Endothelial cell of umbilical vein (primary cell): ENCODE results near the gene C14orf132. TPM values are rescaled to one million over a fixed set of nuclear protein-coding genes. Genes with fewer than 3 reads are reported as not detected.

ENCODE experiments used
- BruUV-seq: library from RNA; stranded (reverse); fragments of 400-500 nt; replicated peaks from 2 replicates; lab custom pipeline; 2021; lab: Mats Ljungman, UMichigan
- CTCF ChIA-PET: fragments of 300-600, 350-600 bp; sonication (Branson Sonifier 250); formaldehyde crosslinking; loops from one replicate; lab custom pipeline; 2021; ENCODE audit warnings: antibody characterized with exemption, inconsistent platforms; lab: Charles Lee
- POLR2A ChIA-PET: fragments of 300-600, 350-600 bp; sonication (Branson Sonifier 250); formaldehyde crosslinking; loops from one replicate; lab custom pipeline; 2021; ENCODE audit warnings: antibody characterized with exemption, inconsistent platforms; lab: Charles Lee
- DNase-seq: peaks from one replicate; pipeline ENCODE4 v3.0.0-alpha.2; 2011; ENCODE audit warnings: low read depth, low spot score
- FAIRE-seq: peaks from 2 replicates; lab custom pipeline; 2011; peaks lifted over from hg19 to GRCh38; lab: Jason Lieb, UNC
- H2AFZ ChIP-seq: 2 replicates; pipeline ENCODE4 v1.6.0; 2012; ENCODE audit warnings: low read depth, low read length, control low read depth, inconsistent platforms
- H3K27ac ChIP-seq: 2 replicates; pipeline ENCODE4 v1.5.1; 2011; ENCODE audit warnings: low read depth, mild to moderate bottlenecking, control low read depth, low read length, moderate library complexity; ENCODE audit not compliant: insufficient read depth
- H3K27me3 ChIP-seq, 2 experiments: 2 replicates each; pipeline versions ENCODE4 v1.6.0 to v1.6.1; 2011; ENCODE audit warnings: low read length in 2 of 2, mixed read lengths in 1 of 2; ENCODE audit not compliant: control insufficient read depth in 2 of 2, insufficient read depth in 2 of 2
- H3K36me3 ChIP-seq, 2 experiments: 2 replicates in 1 of 2; 3 replicates in 1 of 2; pipeline ENCODE4 v1.5.1; 2011; ENCODE audit warnings: low read length in 2 of 2, mild to moderate bottlenecking in 1 of 2, moderate library complexity in 1 of 2; ENCODE audit not compliant: control insufficient read depth in 2 of 2, insufficient read depth in 2 of 2; ENCODE audit errors: extremely low read depth in 1 of 2
- H3K4me1 ChIP-seq: 3 replicates; pipeline ENCODE4 v1.5.1; 2011; ENCODE audit warnings: mild to moderate bottlenecking, low read length; ENCODE audit not compliant: control insufficient read depth, insufficient read depth; ENCODE audit errors: extremely low read depth
- H3K4me2 ChIP-seq: 2 replicates; pipeline ENCODE4 v1.6.1; 2011; ENCODE audit warnings: low read length, control low read depth, mixed read lengths; ENCODE audit not compliant: insufficient read depth
- H3K4me3 ChIP-seq, 3 experiments: fragments of 200-600 bp in 1 of 3; sonication (generic), shearing (Covaris generic) in 1 of 3; replicated peaks in 1 of 3; 2 replicates each; pipeline ENCODE4 v1.5.1; 2011 to 2016; ENCODE audit warnings: control low read depth in 3 of 3, low read length in 3 of 3, mild to moderate bottlenecking in 2 of 3, inconsistent platforms in 1 of 3, low read depth in 1 of 3, moderate library complexity in 1 of 3; ENCODE audit not compliant: insufficient read depth in 1 of 3
- H3K79me2 ChIP-seq: 2 replicates; pipeline ENCODE4 v1.6.0; 2012; ENCODE audit warnings: low read length, inconsistent platforms; ENCODE audit not compliant: control insufficient read depth, insufficient read depth
- H3K9ac ChIP-seq: replicated peaks from 2 replicates; pipeline ENCODE3; 2011; ENCODE audit warnings: low read length, control low read depth; ENCODE audit not compliant: insufficient read depth; ENCODE audit errors: extremely low read depth
- H3K9me1 ChIP-seq: replicated peaks from 3 replicates; pipeline ENCODE4 v1.6.0; 2011; ENCODE audit warnings: mild to moderate bottlenecking, low read length; ENCODE audit not compliant: control insufficient read depth, insufficient read depth; ENCODE audit errors: extremely low read depth
- H3K9me3 ChIP-seq: replicated peaks from 2 replicates; pipeline ENCODE4 v1.5.1; 2012; ENCODE audit warnings: low read length, inconsistent platforms; ENCODE audit not compliant: control insufficient read depth, insufficient read depth
- H4K20me1 ChIP-seq: replicated peaks from 2 replicates; pipeline ENCODE3; 2011; ENCODE audit warnings: mild to moderate bottlenecking, low read length; ENCODE audit not compliant: control insufficient read depth, insufficient read depth; ENCODE audit errors: extremely low read depth
- CTCF ChIP-seq, 2 donors: IDR thresholded peaks; 1 replicate in 1 of 2; 2 replicates in 1 of 2; pipeline ENCODE4 v1.5.1; 2011; ENCODE audit warnings: low read length in 2 of 2, mild to moderate bottlenecking in 2 of 2, moderate library complexity in 2 of 2, control low read depth in 1 of 2, inconsistent platforms in 1 of 2, low read depth in 1 of 2; ENCODE audit not compliant: insufficient read depth in 1 of 2; ENCODE audit errors: extremely low read depth in 1 of 2
- FOS ChIP-seq: IDR thresholded peaks from 2 replicates; pipeline ENCODE4 v1.6.1; 2011; ENCODE audit warnings: mild to moderate bottlenecking, low read length, moderate library complexity, borderline replicate concordance; ENCODE audit not compliant: insufficient read depth
- GATA2 ChIP-seq: IDR thresholded peaks from 2 replicates; pipeline ENCODE4 v1.7.0; 2011; ENCODE audit warnings: low read depth, mild to moderate bottlenecking, moderate library complexity, mixed read lengths, low read length; ENCODE audit not compliant: insufficient read length, insufficient read depth
- JUN ChIP-seq: IDR thresholded peaks from 2 replicates; pipeline ENCODE4 v1.6.1; 2011; ENCODE audit warnings: borderline replicate concordance, low read depth; ENCODE audit not compliant: insufficient read length, insufficient read depth
- MAX ChIP-seq: IDR thresholded peaks from 2 replicates; pipeline ENCODE4 v1.6.1; 2011; ENCODE audit not compliant: insufficient read depth, insufficient read length
- MYC ChIP-seq: IDR thresholded peaks from one replicate; pipeline ENCODE4 v1.6.1; 2011; ENCODE audit warnings: mild to moderate bottlenecking, low read depth, low read length
- POLR2A ChIP-seq: IDR thresholded peaks from 2 replicates; pipeline ENCODE4 v1.6.1; 2012; ENCODE audit warnings: low read depth, mild to moderate bottlenecking, control low read depth, low read length
- POLR2AphosphoS5 ChIP-seq: IDR thresholded peaks from 2 replicates; pipeline ENCODE4 v1.6.1; 2012; ENCODE audit warnings: low read depth, mild to moderate bottlenecking, control low read depth, low read length, moderate library complexity; ENCODE audit not compliant: insufficient read depth
- dilution Hi-C: fragments of 300-500 bp; cut with MboI; formaldehyde crosslinking; loops from one replicate; pipeline ENCODE4 v1.15.0; 2019; ENCODE audit warnings: low sequenced_read_pairs; ENCODE audit not compliant: extremely low pct_ligation_motif_present
- intact Hi-C: fragments of 100-400 bp; cut with micrococcal nuclease; formaldehyde crosslinking; loops from one replicate; pipeline ENCODE4 v1.10.0; 2022
- polyA plus RNA-seq, 4 experiments: library from polyadenylated mRNA; depleted of rRNA in 3 of 4; stranded (reverse) in 3 of 4; unstranded in 1 of 4; fragments of >200 nt; gene quantifications; 2 replicates each; pipeline versions ENCODE4 v1.2.1 to v1.2.3, GENCODE V29; 2011 to 2012; ENCODE audit warnings: missing spikeins in 1 of 4
- total RNA-seq: library from RNA; stranded (reverse); gene quantifications from 2 replicates; pipeline ENCODE4 v1.2.3, GENCODE V29; 2021

C14orf132 gene
- total and polyA plus RNA-seq, 2 donors (not counting 3 experiments of a cell fraction or from before 2014, with no cell fraction given): 3.2 to 7.6 TPM

GRCh38 chr14:96095058-96095457 is 55.9 kb downstream of the C14orf132 start:
- H3K36me3 ChIP-seq: no peaks in the 10 kb centered on the region
- H4K20me1 ChIP-seq: no peaks in the 10 kb centered on the region
- H3K9me3 ChIP-seq: no peaks in the 10 kb centered on the region
- BruUV-seq: no TSS peak
- no peak for FAIRE-seq
- intact Hi-C loops (no loop called here), dilution Hi-C loops (no loop called here)
- ChIA-PET CTCF (no interaction called here), POLR2A (no interaction called here)
- no peaks in the 10 kb centered on the region for H3K27me3 ChIP-seq
- no peak overlapping the region for H3K4me3 ChIP-seq
- H3K79me2 ChIP-seq: no peaks in the 10 kb centered on the region
- H3K4me2 ChIP-seq: no peak overlapping the region
- TF ChIP-seq GATA2: no peak
- no peak for TF ChIP-seq MYC
- no peaks in the 10 kb centered on the region for H3K4me1 ChIP-seq
- H2AFZ ChIP-seq: no peak overlapping the region
- DNase-seq: no peak
- H3K9me1 ChIP-seq: no peaks in the 10 kb centered on the region
- H3K27ac ChIP-seq: no peak overlapping the region
- H3K9ac ChIP-seq: no peak overlapping the region

- FAIRE-seq (no peak), DNase-seq (no peak)
- Histone ChIP-seq H3K79me2 (no peaks in the 10 kb centered on the region), H2AFZ (no peak overlapping the region), H3K36me3 (no peaks in the 10 kb centered on the region), H3K4me1 (no peaks in the 10 kb centered on the region), H3K4me3 (no peak overlapping the region), H3K9ac (no peak overlapping the region), H4K20me1 (no peaks in the 10 kb centered on the region), H3K4me2 (no peak overlapping the region), H3K27ac (no peak overlapping the region), H3K27me3 (no peaks in the 10 kb centered on the region), H3K9me1 (no peaks in the 10 kb centered on the region), H3K9me3 (no peaks in the 10 kb centered on the region)
- TF ChIP-seq POLR2AphosphoS5: no peak
- TF ChIP-seq POLR2A: no peak
- TF ChIP-seq MAX: no peak
- TF ChIP-seq CTCF (IDR thresholded peaks at IDR 0.05; ENCODE audit: extremely low read depth in 1 of 2, insufficient read depth in 1 of 2, low read depth in 1 of 2, low read length in 2 of 2): no peak
- TF ChIP-seq MYC: no peak
- TF ChIP-seq FOS: no peak
- no peak for TF ChIP-seq JUN
- TF ChIP-seq GATA2: no peak
- CTCF ChIA-PET: no interaction called here
- dilution Hi-C loops: no loop called here
- intact Hi-C loops: no loop called here
- BruUV-seq: no TSS peak
- POLR2A ChIA-PET: no interaction called here
Measured at GRCh38 chr14:96095581-96096476, 56.7 kb downstream of the C14orf132 start.
